HUES64 (cell line): ENCODE measurements around the gene NIPBL.

Experiments
- H3K27ac ChIP-seq: 2 replicates; pipeline ENCODE4 v1.7.0; 2013; ENCODE audit warnings: low read depth, low read length, inconsistent platforms
- H3K27me3 ChIP-seq: 2 replicates; pipeline ENCODE4 v1.6.1; 2013; ENCODE audit warnings: mild to moderate bottlenecking, low read length; ENCODE audit not compliant: insufficient read depth
- H3K36me3 ChIP-seq: 2 replicates; pipeline ENCODE4 v1.6.1; 2013; ENCODE audit warnings: mild to moderate bottlenecking, low read length; ENCODE audit not compliant: insufficient read depth
- H3K4me1 ChIP-seq: 2 replicates; pipeline ENCODE4 v1.6.1; 2013; ENCODE audit warnings: mild to moderate bottlenecking, low read length, moderate library complexity; ENCODE audit not compliant: insufficient read depth
- H3K4me3 ChIP-seq: 2 replicates; pipeline ENCODE4 v1.5.1; 2013; ENCODE audit warnings: mild to moderate bottlenecking, low read length, moderate library complexity
- H3K9ac ChIP-seq: 2 replicates; pipeline ENCODE4 v1.6.1; 2013; ENCODE audit warnings: mild to moderate bottlenecking, low read depth, low read length
- H3K9me3 ChIP-seq: 2 replicates; pipeline ENCODE4 v1.6.1; 2013; ENCODE audit warnings: low read depth, low read length; ENCODE audit not compliant: insufficient read depth
- WGBS: fragments of 150-250, 120-280 bp; methylation state at CpG from one replicate; pipeline ENCODE4 v1.1.7; 2013; ENCODE audit warnings: missing lambda C conversion rate; 5-methylcytosine and 5-hydroxymethylcytosine counted together

Gene NIPBL

DNA sequence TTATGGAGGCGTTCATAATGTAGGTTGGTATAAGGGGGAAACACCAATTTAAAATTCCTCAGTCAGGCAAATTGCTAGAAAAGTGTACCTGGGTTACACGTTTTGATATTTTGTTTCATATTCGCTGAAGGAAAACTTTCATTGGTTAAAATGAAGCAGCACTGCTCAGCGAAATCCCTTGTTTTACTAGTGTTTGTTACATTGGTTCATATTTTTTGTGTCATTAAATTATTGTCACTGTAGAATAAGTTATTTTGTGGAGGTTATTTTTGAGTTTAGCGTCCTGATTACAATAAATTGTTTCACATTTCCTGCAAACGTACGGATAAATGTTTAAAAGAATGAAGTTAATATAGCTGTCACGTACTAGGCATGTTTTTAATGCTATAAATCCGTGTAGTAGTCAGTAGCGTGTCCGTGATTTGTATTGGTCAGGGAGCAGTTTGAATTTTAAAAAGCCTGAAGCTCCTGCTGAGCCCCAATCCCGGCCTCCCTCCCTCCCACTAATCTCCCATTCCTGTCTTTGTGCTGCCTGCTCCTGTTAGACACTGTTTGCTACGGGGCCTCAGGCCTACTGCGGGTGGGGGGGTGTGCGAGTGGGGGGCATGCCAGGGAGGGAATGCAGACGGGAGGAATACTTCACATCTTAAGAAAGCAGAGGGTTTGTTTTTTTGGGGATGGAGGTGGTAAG is 2.0 kb downstream of the NIPBL start:
- peaks cover 34% of the 10 kb centered on the region for H3K4me1 ChIP-seq
- H3K27me3 ChIP-seq = no peaks in the 10 kb centered on the region
- H3K9me3 ChIP-seq = no peaks in the 10 kb centered on the region
- H3K9ac ChIP-seq = peak overlapping the region; percentile 5; the same call in 1 of the 2 replicates
- no peaks in the 10 kb centered on the region for H3K36me3 ChIP-seq
- peak overlapping the region; percentile 42; the same call in 1 of the 2 replicates for H3K27ac ChIP-seq
- H3K4me3 ChIP-seq = peak overlapping the region; percentile 94
- under 1% methylated on average over 16 of the region's 16 CpGs for WGBS

DNA sequence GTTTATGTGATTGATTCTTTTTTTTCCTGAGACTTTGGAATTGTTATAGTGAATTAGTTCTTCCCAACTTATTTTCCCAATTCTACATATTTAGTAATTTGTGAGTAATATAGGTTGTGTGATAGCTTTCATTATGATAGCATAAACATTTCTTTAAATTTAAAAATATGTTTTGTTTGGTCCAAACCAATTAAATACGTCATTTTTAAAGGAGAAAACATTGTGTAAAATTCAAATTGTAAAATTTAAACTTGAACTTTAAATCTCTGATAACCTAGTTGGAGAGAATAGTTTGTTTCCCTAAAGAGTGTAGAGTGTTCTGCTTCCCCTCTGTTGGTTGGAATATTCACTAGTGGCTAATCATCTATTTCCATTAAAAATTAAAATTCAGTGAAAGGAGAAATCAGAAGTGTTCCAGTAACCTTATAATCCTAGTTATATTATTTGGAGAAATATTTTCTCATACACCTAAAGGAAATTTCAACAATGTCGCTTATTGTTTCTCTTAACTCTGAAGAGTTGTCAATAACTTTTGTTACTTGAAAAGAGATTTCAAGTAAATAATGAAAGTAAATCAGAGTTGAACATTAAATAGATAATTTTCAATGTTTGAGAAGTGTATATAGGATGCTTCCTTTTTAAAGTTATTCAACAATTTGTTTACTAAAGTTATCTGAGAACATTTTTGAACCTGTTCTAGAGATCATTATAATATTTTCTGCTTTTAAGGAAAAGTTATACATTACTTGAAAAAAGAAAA is 2.9 kb downstream of the NIPBL start:
- Histone ChIP-seq H3K9me3 (no peaks in the 10 kb centered on the region), H3K36me3 (no peaks in the 10 kb centered on the region), H3K4me3 (peak overlapping the region; percentile 94), H3K9ac (peak overlapping the region; percentile 5; the same call in 1 of the 2 replicates), H3K27me3 (no peaks in the 10 kb centered on the region), H3K4me1 (peaks cover 27% of the 10 kb centered on the region), H3K27ac (0 out of 2 replicates have a peak overlapping the region, but pooled peaks have one; percentile 8)
- WGBS = 80% methylated on average over 1 of the region's 2 CpGs

DNA sequence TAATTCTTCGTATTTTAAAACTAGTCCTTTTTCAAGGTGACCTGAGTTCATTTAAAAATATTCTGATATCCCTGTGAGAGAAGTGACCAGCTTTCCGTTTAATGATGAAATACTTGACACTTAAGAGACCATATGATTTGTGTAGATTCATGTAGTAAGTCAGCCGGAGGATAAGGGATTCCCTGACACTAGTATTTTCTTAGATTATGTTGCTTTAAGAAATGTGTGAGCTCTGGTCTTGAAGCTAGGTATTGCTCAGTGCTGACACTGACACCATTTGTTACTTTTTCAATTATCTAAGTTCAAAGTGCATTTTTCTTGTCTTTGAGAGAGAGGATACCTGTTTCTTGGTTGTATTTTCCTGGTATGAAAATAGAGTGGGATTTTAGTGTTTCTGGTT is 4.2 kb downstream of the NIPBL start:
- no peaks in the 10 kb centered on the region for H3K9me3 ChIP-seq
- H3K9ac ChIP-seq = no peak overlapping the region
- no peak overlapping the region for H3K4me3 ChIP-seq
- WGBS = 81% methylated on average over 2 of the region's 3 CpGs
- no peaks in the 10 kb centered on the region for H3K27me3 ChIP-seq
- H3K27ac ChIP-seq = no peak overlapping the region
- no peaks in the 10 kb centered on the region for H3K36me3 ChIP-seq
- peaks cover 23% of the 10 kb centered on the region for H3K4me1 ChIP-seq

DNA sequence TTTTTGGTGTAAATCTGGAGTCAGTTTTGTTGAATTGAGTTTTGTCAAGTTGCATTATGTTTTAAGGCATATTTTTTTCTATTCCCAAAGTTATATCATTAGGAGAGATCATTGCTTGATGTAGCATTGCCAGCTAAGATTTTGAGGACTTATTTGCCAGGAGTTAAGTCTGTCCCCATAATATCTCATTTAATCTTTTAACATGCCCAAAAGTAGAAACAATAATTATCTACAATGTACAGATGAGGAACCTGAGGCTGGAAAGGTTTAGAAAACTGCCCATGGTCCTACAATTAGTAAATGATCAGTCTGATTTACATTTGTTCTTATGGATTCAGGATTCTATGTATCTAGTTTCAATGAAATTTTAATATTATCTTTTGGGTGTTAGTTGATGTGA is 4.7 kb downstream of the NIPBL start:
- Histone ChIP-seq H3K4me1 (peaks cover 23% of the 10 kb centered on the region), H3K27me3 (no peaks in the 10 kb centered on the region), H3K9me3 (no peaks in the 10 kb centered on the region), H3K27ac (no peak overlapping the region), H3K4me3 (no peak overlapping the region), H3K9ac (no peak overlapping the region), H3K36me3 (no peaks in the 10 kb centered on the region)

DNA sequence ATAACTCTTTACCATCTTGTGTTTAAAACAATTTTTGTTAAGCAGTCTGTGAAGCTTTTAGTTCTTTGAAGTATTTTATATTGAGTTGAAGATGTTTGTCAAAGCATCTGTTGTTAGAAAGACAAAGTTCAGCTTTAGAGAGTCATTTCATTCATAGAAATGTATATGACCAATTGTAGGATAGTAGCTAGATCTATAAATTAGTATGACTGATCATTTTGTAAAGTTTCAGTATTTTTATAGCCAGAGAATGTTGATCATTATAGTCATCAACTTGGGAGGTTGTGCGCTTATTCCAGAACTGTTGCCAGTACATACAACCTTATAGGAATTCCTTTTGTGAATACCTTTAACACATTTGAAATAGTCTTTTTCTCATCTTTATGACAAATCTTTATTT is 5.2 kb downstream of the NIPBL start:
- Histone ChIP-seq H3K9me3 (no peaks in the 10 kb centered on the region), H3K4me1 (peaks cover 23% of the 10 kb centered on the region), H3K4me3 (no peak overlapping the region), H3K27me3 (no peaks in the 10 kb centered on the region), H3K27ac (no peak overlapping the region), H3K9ac (no peak overlapping the region), H3K36me3 (no peaks in the 10 kb centered on the region)
- 83% methylated on average over 1 of the region's 1 CpG for WGBS

DNA sequence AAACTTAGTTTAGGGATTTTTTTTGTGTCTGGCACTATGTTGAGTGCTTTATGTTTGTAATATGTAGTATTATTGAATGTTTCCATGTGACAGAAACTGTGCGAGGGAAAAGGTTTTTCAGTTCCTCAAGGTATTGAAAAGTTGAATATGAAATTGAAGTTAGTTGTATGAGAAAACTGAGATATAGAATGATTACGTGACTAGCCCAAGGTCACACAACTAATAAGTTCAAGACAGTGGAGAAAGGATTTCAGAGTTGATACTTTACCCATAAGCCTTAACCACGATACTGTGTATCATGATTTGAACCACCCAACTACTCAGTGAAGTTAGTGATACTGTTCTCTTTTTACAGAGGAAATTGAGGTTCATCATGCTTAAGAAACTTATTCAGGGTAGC is 5.7 kb downstream of the NIPBL start:
- Histone ChIP-seq H3K27ac (no peak overlapping the region), H3K4me3 (no peak overlapping the region), H3K27me3 (no peaks in the 10 kb centered on the region), H3K4me1 (peaks cover 23% of the 10 kb centered on the region), H3K9me3 (no peaks in the 10 kb centered on the region), H3K36me3 (no peaks in the 10 kb centered on the region), H3K9ac (no peak overlapping the region)
- 90% methylated on average over 3 of the region's 3 CpGs for WGBS

DNA sequence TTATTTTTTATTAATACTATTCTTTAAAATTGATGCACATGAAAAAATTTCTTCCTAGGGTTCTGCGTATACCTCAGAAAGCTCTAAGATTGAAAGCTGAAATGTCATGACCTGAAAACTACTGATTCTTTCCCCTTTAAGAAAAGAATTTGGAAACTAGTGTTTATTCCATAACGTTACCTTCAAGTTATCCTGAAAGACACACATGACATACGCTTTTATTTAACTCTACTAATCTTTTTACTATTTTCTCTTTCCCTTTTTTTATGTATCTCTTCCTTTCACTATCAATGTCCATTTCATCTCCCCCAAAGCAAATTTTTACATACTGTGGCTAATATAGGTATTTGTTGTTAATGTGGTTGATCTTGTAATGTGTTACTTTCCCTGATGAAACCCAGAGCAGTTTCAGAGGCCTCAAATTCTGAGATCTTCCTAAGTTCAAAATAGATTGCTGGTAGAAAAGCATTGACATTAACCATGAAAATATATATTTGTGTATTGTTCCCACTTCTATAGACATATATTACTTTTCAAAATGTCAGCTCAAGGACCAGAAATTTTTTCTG is 7.4 kb downstream of the NIPBL start:
- no peaks in the 10 kb centered on the region for H3K27me3 ChIP-seq

DNA sequence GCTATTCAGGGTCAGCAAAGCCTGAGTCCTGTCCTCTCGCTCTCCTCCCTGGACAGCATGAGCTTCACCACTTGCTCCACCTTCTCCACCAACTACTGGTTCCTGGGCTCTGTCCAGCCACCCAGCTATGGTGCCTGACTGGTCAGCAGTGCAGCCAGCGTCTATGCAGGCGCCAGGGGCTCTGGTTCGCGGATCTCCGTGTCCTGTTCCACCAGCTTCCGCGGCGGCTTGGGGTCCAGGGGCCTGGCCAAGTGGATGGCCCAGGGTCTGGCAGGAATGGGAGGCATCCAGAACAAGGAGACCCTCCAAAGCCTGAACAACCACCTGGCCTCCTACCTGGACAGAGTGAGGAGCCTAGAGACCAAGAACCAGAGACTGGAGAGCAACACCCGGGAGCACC is 8.6 kb downstream of the NIPBL start:
- 96% methylated on average over 10 of the region's 10 CpGs for WGBS
- Histone ChIP-seq H3K4me1 (peaks cover 11% of the 10 kb centered on the region), H3K9ac (no peak overlapping the region), H3K9me3 (no peaks in the 10 kb centered on the region), H3K36me3 (no peaks in the 10 kb centered on the region), H3K27ac (no peak overlapping the region), H3K4me3 (no peak overlapping the region), H3K27me3 (no peaks in the 10 kb centered on the region)

More for the DNA sequence above, 7.4 kb downstream of the NIPBL start:
- 97% methylated on average over 2 of the region's 3 CpGs for WGBS
- Histone ChIP-seq H3K27ac (no peak overlapping the region), H3K9ac (no peak overlapping the region), H3K9me3 (no peaks in the 10 kb centered on the region), H3K36me3 (no peaks in the 10 kb centered on the region), H3K4me1 (peaks cover 23% of the 10 kb centered on the region), H3K4me3 (no peak overlapping the region)

DNA sequence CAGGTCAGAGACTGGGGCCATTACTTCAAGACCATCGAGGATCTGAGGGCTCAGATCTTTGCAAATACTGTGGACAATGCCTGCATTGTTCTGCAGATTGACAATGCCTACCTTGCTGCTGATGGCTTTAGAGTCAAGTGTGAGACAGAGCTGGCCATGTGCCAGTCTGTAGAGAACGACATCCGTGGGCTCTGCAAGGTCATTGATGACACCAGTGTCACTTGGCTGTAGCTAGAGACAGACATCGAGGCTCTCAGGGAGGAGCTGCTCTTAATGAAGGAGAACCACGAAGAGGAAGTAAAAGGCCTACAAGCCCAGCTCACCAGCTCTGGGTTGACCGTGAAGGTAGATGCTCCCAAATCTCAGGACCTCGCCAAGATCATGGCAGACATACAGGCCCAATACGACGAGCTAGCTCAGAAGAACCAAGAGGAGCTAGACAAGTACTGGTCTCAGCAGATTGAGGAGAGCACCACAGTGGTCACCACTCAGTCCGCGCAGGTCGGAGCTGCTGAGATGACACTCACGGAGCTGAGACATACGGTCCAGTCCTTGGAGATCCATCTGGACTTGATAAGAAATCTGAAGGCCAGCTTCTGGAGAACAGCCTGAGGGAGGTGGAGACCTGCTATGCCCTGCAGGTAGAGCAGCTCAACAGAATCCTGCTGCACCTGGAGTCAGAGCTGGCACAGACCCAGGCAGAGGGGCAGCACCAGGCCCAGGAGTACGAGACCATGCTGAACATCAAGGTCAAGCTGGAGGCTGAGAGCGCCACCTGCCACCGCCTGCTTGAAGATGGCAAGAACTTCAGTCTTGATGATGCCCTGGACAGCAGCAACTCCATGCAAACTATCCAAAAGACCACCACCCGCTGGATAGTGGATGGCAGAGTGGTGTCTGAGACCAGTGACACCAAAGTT is 9.3 kb downstream of the NIPBL start:
- Histone ChIP-seq H3K4me3 (no peak overlapping the region), H3K27me3 (no peaks in the 10 kb centered on the region), H3K9ac (no peak overlapping the region), H3K36me3 (no peaks in the 10 kb centered on the region), H3K27ac (no peak overlapping the region), H3K9me3 (no peaks in the 10 kb centered on the region), H3K4me1 (peaks cover 4% of the 10 kb centered on the region)
- WGBS = 96% methylated on average over 18 of the region's 18 CpGs

DNA sequence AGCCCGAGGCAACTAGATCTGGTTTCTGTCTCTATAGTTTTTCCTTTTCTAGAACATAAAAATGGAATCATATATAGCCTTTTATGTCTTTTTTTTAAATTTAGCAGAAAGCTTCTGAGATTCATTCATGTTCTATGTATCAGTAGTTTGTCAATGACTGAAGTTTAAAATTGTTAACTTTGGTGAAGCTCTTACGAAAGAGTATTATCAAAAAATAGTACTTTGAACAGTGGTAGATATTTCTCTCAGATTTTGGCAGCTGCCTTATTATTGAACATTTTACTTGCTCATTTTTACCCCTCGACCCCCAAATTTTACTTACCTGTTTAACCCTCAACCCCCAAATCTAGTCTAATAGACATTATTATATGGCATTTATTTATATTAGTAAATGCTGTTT is 10.2 kb downstream of the NIPBL start:
- WGBS = 85% methylated on average over 3 of the region's 3 CpGs
- H3K9ac ChIP-seq = no peak overlapping the region
- no peaks in the 10 kb centered on the region; the same call in 1 of the 2 replicates for H3K4me1 ChIP-seq
- no peaks in the 10 kb centered on the region for H3K9me3 ChIP-seq
- H3K27me3 ChIP-seq = no peaks in the 10 kb centered on the region
- no peaks in the 10 kb centered on the region for H3K36me3 ChIP-seq
- no peak overlapping the region for H3K4me3 ChIP-seq
- no peak overlapping the region for H3K27ac ChIP-seq
